G401.6 (cell line): ENCODE results near the gene TMEM259.

Experiments used
- FAIRE-seq: peaks from 2 replicates; lab custom pipeline; 2012; peaks lifted over from hg19 to GRCh38; lab: Jason Lieb, UNC

Gene TMEM259

GRCh38 chr19:1020868-1021425 lies at the start of gene TMEM259:
TSS of gene TMEM259 (minus strand) at chr19:1021123. CDS start at chr19:1020996, 127 bp downstream.
- FAIRE-seq = peak; percentile 88

DNA sequence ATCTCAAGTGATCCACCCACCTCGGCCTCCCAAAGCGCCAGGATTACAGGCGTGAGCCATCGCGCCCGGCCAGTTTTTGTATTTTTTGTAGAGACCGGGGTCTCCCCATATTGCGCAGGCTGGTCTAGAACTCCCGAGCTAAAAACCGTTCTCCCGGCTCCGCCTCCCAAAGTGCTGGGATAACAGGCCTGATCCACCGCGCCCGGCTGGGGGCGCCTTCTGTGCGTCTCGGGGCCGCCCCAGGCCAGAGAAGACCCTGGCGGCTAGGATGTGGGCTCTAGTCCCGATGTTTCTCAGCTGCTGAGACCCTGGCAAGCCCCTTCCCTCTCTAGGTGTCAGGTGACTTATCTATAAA lies 49.6 kb upstream of the TMEM259 start:
- FAIRE-seq = peak; percentile 69

DNA sequence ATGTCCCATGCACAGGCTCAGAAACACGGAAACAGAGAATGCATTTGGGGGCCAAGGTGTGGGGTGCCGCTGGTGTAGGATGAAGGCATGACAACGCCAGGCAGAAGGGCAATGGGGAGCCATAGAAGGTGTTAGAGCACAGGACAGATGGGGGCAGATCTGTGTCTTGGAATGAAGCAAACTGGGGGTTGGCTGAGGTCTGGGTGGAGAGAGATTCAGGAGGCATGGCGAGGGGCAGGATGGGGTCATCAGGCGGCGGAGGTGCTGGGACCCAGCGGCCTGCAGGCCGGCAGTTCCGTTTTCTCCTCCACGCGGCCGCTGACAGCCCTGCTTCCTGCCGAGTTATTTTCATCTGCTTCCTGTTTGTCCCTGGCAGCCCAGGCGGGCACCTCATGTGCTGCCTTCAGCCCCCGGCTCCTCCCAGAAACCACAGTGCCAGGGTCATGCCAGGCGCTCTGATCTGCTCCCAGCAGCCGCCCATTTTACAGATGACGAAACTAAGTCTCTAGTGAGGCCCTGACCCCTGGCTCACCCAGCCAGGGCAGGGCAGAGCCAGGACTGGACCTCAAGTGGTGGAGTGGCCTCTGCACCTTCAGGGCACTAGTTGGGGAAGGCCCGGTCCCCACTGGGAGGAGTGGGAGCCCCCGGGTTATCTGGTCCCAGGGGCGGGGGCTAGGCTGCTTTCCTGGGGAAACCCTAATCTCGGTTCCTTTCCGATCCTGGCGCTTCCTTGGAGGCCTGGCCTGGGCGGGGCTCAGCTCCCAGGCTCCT lies 48.3 kb upstream of the TMEM259 start:
- no peak for FAIRE-seq

DNA sequence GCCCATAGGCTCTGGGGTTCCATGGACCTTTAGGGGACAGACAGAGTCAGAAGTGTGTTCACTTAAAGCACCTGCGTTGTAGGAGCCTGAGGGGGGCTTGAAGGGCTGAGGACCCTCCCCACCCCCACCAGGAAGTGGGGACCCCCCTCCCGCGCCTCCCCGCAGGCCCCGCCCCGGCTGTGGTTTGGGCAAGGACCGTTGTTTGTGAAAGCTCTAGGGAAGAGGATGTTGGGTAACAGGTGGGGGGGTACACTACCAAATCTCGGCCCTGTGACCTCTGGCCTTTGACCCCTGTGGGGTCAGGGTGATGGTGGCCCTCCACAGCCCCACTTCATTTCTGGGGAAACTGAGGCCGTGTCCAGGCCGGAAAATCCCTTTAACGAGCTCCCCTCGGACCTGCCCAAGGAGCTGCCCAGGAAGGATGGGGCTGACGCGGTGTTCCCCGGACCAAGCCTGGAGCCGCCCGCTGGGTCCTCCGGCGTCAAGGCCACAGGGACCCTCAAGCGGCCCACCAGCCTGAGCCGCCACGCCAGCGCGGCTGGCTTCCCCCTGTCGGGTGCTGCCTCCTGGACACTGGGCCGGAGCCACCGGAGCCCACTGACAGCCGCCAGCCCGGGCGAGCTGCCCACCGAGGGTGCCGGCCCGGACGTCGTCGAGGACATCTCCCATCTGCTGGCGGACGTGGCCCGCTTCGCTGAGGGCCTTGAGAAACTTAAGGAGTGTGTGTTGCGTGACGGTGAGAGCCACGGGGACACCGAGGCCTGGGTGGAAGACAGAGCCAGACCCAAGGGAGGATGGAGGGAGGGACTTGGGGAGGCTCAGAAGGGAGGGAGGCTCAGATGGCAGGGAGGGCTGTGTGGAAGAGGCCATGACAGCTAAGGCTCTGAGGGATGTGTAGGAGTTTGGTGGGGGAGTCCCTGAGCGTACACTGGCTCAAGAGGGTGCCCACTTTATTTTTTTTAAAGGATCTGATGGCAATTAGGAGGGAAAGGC lies 47.4 kb upstream of the TMEM259 start:
- no peak for FAIRE-seq

- FAIRE-seq = no peak
Measured at GRCh38 chr19:1067341-1067957, 46.5 kb upstream of the TMEM259 start.

- no peak for FAIRE-seq
Measured at GRCh38 chr19:1066748-1067340, 45.9 kb upstream of the TMEM259 start, which contains the start of gene ARHGAP45. TSS of gene ARHGAP45 (plus strand) at chr19:1067167. CDS start at chr19:1067406, 239 bp downstream.

- FAIRE-seq = no peak
Measured at GRCh38 chr19:1066251-1066747, 45.4 kb upstream of the TMEM259 start.

GRCh38 chr19:1065606-1066109 lies 44.7 kb upstream of the TMEM259 start:
- no peak for FAIRE-seq

GRCh38 chr19:1064661-1065605 lies 44.0 kb upstream of the TMEM259 start:
- no peak for FAIRE-seq

DNA sequence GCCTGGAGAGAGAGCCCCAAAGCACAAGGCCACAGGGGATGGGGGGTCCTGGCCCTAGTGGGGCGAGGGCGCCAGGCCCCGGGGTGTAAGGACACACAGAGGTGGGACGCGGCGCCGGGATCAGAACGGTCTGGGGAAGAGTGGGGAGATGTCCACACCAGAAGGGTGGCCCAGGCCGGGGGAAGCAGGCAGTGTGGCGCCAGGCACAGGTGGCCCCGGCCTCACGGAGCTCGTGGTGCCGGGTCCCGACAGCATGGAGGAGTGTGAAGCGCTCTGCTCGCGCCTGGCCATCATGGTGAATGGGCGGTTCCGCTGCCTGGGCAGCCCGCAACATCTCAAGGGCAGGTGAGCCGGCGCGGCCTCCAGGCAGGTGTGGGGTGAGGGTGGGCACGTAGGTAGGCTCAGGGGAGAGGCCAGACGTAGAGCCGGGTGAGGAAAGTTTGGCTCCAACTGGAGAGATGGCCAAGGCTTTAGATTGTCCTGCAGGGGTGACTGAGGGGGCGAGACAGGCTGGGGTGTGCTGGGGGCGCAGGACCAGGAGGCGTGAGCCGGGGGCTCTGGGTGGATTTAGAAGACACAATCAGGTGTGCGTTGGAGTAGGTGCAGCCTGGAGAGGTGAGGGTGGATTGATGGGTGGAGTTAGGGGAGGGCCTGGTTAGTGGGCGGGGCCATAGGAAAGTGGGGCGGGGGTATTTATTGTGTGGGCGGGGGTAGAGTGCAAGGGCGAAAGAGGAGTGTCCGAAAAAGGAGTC lies 43.2 kb upstream of the TMEM259 start:
- no peak for FAIRE-seq

GRCh38 chr19:1063030-1063908 lies 42.3 kb upstream of the TMEM259 start:
- FAIRE-seq = no peak

DNA sequence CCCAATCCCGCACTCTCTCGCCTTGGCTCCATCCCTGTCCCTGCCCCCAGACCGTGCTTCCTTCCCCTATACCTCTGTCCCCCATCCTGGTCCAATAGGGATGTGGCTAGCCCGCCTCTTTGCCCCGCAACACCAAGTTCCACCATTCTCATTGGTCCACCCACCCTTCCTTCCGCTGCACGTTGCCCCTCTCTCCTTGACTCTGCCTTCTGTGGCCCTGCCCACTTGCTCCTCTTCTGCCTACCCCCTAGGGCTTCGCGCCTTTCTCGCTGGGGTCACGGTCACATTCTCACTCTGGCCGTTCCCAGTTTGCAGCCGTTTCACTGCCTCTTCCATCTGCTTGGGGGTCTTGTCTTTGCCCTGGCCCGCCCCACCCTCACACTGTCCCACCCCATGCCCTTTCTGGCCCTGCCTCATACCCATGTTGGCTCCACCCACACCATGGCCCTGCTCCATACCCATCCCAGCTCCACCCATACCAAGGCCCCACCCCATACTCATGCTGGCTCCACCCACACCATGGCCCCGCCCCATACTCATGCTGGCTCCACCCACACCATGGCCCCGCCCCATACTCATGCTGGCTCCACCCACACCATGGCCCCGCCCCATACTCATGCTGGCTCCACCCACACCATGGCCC lies 41.6 kb upstream of the TMEM259 start:
- FAIRE-seq = no peak

DNA sequence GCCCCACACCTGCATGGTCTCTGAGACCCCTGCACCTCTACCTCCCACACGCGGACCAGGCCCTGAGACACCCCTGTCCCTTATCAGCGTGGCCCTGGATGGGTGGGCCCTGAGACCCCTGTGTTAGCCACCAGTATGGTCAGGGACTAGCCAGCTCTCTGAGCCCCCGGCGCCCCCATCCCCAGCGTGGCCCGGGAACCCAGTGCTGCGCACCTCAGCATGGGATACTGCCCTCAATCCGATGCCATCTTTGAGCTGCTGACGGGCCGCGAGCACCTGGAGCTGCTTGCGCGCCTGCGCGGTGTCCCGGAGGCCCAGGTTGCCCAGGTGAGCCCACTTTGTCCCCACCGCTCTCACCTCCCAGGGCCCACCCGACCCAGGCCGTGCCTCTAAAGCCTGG lies 41.1 kb upstream of the TMEM259 start:
- no peak for FAIRE-seq

GRCh38 chr19:1060689-1061088 lies 39.8 kb upstream of the TMEM259 start:
- no peak for FAIRE-seq

DNA sequence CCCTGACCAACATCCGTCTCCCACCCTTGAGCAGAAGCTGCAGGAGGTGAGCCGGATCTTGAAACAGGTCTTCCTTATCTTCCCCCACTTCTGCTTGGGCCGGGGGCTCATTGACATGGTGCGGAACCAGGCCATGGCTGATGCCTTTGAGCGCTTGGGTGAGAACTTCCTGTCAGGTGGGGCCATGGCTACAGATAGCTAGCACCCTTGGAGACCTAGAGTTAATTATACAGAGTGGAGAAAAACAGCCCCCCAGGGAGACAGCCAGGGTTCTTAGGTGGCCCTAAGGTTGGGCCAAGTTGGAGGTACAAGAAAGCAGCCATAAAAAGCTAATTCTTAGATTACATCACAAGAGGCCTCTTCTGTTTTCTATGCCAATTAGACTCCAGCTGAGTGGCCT lies 37.2 kb upstream of the TMEM259 start:
- no peak for FAIRE-seq

DNA sequence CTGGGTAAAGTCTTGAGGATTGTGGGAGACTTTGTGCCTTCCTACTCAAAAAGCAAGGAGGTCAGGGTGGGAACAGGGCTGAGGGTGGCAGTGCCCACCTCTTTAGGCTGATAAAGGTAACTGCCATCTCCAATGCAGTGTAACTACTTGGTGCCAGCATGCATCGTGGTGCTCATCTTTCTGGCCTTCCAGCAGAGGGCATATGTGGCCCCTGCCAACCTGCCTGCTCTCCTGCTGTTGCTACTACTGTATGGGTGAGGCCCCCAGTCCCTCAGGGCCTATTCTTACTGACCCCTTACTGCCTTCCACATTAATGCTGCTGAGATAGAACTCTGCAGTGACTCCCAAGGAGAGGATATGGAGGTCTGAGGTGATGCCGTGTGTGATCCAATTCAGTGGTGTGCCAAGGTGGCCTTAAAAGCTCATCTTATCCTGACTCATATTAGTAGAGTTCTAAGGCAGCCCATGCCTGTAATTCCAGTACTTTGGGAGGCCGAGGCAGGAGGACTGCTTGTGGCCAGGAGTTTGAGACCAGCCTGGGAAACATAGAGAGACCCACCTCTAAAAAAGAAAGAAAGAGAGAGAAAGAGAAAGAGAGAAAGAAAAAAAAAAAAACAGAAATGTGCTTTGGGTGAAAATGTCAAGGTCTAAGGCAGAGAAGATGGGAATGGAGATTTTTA lies 36.4 kb upstream of the TMEM259 start:
- FAIRE-seq = no peak

DNA sequence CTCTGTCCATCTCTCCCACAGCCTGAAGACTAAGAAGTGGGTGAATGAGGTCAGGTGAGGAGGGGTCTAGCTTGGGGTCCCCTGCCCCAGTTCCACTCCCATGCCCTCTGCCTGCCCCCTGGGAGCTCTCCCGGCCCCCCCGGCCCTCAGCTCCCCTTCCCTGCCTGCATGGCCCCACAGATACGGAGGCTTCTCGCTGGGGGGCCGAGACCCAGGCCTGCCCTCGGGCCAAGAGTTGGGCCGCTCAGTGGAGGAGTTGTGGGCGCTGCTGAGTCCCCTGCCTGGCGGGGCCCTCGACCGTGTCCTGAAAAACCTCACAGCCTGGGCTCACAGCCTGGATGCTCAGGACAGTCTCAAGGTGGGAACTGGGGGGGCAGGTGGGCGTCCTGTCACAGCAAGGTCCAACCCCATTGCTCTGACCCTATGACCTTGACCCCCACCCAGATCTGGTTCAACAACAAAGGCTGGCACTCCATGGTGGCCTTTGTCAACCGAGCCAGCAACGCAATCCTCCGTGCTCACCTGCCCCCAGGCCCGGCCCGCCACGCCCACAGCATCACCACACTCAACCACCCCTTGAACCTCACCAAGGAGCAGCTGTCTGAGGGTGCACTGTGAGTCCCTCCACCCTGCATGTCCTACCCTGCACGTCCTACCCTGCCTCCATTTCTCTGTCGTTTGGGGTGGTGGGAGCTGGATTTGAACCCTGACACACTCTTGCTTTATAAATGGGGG lies 35.1 kb upstream of the TMEM259 start:
- no peak for FAIRE-seq
